ENCODE measurements around the gene GAB2.

The GAB2 gene

DNA sequence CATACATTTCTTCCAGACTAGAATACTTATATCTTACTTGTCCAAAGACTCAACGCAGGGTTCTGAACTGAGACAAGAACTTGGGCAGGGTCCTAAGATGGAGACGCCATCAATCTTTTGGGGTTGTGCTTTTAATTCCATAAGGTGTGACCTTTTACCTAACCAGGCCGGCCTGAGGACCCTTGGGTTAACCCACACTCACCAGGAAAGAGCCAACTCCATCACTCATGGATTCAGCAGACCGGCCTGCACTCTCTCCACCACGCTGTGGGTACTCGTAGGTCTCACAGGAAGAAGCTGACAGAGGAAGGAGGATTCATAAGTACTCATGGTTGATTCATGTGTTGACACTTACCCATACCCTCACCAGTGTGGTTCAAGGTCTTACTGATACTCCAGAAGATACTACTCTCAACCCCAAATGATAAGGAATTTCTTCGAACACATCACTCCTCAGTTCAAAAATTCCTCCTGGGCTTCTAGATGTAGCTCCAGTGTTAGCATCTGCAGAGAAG, 192.7 kb downstream of the GAB2 start:
- TF ChIP-seq FOXP2 (optimal IDR thresholded peaks at IDR 0.05; ENCODE audit: borderline replicate concordance, extremely low read depth, extremely low read length, insufficient read depth) = no peak
- TF ChIP-seq TAF1 (IDR thresholded peaks at IDR 0.05; ENCODE audit: borderline replicate concordance, insufficient read depth, low read length) = no peak
- no peak for TF ChIP-seq POLR2AphosphoS5 (IDR thresholded peaks at IDR 0.05; ENCODE audit: low read depth, low read length)
- TF ChIP-seq, protein P1, sequence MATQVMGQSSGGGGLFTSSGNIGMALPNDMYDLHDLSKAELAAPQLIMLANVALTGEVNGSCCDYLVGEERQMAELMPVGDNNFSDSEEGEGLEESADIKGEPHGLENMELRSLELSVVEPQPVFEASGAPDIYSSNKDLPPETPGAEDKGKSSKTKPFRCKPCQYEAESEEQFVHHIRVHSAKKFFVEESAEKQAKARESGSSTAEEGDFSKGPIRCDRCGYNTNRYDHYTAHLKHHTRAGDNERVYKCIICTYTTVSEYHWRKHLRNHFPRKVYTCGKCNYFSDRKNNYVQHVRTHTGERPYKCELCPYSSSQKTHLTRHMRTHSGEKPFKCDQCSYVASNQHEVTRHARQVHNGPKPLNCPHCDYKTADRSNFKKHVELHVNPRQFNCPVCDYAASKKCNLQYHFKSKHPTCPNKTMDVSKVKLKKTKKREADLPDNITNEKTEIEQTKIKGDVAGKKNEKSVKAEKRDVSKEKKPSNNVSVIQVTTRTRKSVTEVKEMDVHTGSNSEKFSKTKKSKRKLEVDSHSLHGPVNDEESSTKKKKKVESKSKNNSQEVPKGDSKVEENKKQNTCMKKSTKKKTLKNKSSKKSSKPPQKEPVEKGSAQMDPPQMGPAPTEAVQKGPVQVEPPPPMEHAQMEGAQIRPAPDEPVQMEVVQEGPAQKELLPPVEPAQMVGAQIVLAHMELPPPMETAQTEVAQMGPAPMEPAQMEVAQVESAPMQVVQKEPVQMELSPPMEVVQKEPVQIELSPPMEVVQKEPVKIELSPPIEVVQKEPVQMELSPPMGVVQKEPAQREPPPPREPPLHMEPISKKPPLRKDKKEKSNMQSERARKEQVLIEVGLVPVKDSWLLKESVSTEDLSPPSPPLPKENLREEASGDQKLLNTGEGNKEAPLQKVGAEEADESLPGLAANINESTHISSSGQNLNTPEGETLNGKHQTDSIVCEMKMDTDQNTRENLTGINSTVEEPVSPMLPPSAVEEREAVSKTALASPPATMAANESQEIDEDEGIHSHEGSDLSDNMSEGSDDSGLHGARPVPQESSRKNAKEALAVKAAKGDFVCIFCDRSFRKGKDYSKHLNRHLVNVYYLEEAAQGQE (IDR thresholded peaks at IDR 0.05; ENCODE audit: insufficient read depth in 1 of 2, low read depth in 2 of 2, low read length in 2 of 2) = no peak
- no peak for TF ChIP-seq SIN3A (IDR thresholded peaks at IDR 0.05; ENCODE audit: borderline replicate concordance, insufficient read depth, low read length)

DNA sequence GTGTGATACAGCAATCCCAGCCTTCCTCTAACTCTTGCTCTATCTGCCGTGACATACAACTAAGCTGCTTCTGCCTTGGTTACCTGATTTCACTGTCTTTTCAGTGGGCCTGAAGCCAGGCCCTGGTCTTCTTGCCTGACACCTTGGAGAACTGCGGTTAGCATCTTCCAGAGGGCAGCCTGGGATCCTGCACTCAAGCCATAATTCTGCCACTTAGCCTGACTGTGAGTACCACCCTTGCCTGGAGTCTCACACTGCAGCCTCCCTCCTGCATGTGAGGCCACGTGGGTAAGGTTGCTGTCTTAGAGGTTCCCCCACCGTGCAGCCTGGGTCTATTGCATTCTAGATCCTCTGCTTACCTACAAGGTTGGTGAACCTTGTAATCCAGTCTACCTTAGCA, 193.1 kb downstream of the GAB2 start:
- TF ChIP-seq TAF1 (IDR thresholded peaks at IDR 0.05; ENCODE audit: borderline replicate concordance, insufficient read depth, low read length) (no peak), SIN3A (IDR thresholded peaks at IDR 0.05; ENCODE audit: borderline replicate concordance, insufficient read depth, low read length) (no peak), POLR2AphosphoS5 (IDR thresholded peaks at IDR 0.05; ENCODE audit: low read depth, low read length) (no peak), FOXP2 (optimal IDR thresholded peaks at IDR 0.05; ENCODE audit: borderline replicate concordance, extremely low read depth, extremely low read length, insufficient read depth) (no peak)
- TF ChIP-seq, protein P1 (IDR thresholded peaks at IDR 0.05; ENCODE audit: insufficient read depth in 1 of 2, low read depth in 2 of 2, low read length in 2 of 2) = no peak

DNA sequence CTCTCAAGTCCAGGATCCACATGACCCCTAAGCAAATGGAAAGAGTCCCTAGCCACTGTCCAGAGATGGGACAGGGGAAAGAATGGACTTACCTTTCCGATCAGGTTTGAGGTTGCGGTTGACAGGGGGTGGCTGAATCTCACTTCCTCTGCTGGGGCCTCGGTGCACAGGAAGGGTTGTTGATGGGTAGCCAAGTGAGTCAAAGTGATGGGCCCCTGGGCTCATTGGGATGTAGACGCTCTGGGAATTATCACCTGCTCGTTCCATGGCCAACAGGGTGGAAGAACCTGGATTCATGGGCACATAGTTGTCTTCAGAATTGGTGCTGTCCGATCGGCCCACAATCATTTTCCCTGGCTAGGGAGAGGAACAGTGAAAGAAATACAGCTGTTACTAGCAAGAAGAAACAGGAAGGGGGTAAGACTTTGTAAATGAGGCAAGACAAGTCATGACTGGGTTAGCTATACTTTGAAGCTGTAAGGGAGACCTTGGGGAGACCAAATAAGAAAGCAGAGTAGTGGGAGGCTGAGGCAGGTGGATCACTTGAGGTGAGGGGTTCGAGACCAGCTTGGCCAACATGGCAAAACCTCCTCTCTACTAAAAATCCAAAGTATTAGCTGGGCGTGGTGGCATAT, 194.2 kb downstream of the GAB2 start:
- TF ChIP-seq, protein P1 (IDR thresholded peaks at IDR 0.05; ENCODE audit: insufficient read depth in 1 of 2, low read depth in 2 of 2, low read length in 2 of 2) = no peak
- no peak for TF ChIP-seq TAF1 (IDR thresholded peaks at IDR 0.05; ENCODE audit: borderline replicate concordance, insufficient read depth, low read length)
- no peak for TF ChIP-seq FOXP2 (optimal IDR thresholded peaks at IDR 0.05; ENCODE audit: borderline replicate concordance, extremely low read depth, extremely low read length, insufficient read depth)
- no peak for TF ChIP-seq SIN3A (IDR thresholded peaks at IDR 0.05; ENCODE audit: borderline replicate concordance, insufficient read depth, low read length)
- TF ChIP-seq POLR2AphosphoS5 (IDR thresholded peaks at IDR 0.05; ENCODE audit: low read depth, low read length) = no peak

DNA sequence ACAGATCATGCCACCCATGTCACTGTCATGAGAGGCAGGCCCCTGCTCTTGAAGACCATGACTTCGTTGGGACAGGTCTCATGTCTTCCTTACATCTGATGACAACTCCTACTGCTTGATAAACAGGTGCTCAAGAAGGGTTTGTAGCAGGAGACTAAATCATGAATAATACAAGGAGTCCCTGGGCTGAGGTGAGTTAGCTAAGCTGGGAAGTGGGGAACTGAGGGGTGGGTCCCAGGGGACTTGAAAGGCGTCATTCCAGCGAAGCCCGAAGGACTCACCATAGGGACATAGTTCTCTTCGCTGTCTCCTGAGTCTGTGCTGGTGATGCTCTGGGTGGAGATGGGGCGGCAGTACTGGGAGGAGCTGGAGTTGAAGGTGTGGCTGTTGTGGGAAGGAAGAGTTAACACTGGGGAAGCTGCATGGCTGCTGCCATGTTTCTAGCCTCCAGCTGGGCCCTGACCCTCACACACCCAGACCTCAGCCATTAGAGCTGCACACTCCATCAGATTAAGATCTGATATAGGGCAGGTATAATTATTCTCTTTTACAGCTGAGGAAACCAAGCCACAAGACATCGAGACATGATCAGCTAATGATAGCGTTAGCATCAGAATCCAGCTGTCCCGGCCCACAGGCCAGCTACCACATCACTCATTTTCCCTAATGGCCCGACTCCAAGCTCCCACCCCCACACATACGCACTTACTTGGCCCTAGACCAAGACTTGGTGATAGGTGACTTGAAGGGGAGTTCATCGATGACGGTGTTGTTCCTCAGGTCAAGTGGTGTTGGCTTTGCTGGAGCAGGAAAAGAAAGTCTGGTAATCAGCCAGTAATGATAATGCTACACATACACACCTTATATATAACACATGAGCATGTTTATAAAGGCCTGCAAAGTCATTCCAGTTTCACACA, 196.0 kb downstream of the GAB2 start:
- TF ChIP-seq TAF1 (IDR thresholded peaks at IDR 0.05; ENCODE audit: borderline replicate concordance, insufficient read depth, low read length) (no peak), POLR2AphosphoS5 (IDR thresholded peaks at IDR 0.05; ENCODE audit: low read depth, low read length) (no peak), SIN3A (IDR thresholded peaks at IDR 0.05; ENCODE audit: borderline replicate concordance, insufficient read depth, low read length) (no peak), FOXP2 (optimal IDR thresholded peaks at IDR 0.05; ENCODE audit: borderline replicate concordance, extremely low read depth, extremely low read length, insufficient read depth) (no peak)
- TF ChIP-seq, protein P1 (IDR thresholded peaks at IDR 0.05; ENCODE audit: insufficient read depth in 1 of 2, low read depth in 2 of 2, low read length in 2 of 2) = no peak
